NCI-H345 treated with DMSO at 0.1 percent for 48 hours (cell line): ENCODE results near the gene MRPS15.

ENCODE experiments used
- DNase-seq: peaks from one replicate; lab custom pipeline; 2025; ENCODE audit not compliant: unreplicated experiment; lab: John Stamatoyannopoulos, UW

Gene MRPS15

GRCh38 chr1:36463463-36463802, 751 bp downstream of the MRPS15 start:
- no peak for DNase-seq

GRCh38 chr1:36458910-36459309, 5.3 kb downstream of the MRPS15 start:
- DNase-seq: no peak

DNA sequence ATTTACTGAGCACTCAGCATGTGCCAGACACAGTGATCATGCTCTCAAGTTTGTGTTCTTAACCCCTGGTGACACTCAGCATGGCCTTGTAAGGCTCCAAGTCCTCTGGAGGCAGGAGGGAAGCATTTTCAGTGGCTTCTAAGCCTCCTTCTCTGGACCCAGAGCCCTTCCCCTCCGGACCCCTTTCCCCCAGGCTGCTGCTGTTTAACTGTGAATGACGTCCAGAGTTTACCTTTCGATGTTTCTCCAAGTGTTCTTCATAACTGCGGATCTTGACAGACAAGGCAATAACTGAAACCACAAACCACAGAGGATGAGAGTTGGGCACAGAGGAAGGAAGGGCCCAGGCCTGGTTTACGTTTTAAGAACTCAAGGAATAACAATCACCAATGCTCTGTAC, 6.5 kb downstream of the MRPS15 start:
- no peak for DNase-seq

GRCh38 chr1:36456391-36456928, 7.7 kb downstream of the MRPS15 start:
- no peak for DNase-seq

DNA sequence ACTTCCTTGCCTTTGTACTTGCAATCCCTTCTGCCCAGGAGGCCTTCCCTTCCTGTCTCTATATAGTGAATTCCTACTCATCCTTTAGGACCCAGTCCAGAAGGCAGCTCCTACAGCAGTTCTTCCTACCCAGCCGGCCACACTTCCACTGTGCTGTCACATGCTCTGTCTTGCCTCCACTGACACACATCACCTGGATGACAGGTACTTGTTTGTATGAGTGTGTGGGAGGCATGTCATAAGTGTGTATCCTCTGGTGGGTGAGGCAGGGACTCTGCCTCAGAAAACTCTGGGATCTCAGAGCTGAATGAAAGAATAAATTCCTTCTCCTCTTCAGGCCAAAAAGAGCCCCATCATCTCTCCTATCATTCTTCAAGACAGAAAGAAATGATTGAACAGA, 8.8 kb downstream of the MRPS15 start:
- DNase-seq: no peak

GRCh38 chr1:36453600-36454388, 10.4 kb downstream of the MRPS15 start:
- no peak for DNase-seq

GRCh38 chr1:36453051-36453450, 11.1 kb downstream of the MRPS15 start:
- DNase-seq: no peak

DNA sequence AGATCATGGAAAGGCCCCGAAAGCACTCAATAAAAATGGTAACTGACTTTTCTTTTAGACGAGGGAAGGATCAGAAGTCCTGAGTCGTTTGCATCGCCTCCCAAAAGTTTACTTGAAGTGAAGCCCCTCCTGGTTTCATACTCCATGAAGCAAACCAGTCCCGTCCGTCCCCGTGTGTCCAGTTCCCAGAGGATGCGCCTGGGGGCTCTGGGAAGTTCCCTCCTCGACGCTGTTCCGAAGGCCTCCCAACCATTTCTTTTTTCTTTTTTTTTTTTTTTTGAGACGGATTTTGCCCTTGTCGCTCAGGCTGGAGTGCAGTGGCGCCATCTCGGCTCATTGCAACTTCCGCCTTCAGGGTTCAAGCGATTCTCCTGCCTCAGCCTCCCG, 13.3 kb downstream of the MRPS15 start:
- no peak for DNase-seq

DNA sequence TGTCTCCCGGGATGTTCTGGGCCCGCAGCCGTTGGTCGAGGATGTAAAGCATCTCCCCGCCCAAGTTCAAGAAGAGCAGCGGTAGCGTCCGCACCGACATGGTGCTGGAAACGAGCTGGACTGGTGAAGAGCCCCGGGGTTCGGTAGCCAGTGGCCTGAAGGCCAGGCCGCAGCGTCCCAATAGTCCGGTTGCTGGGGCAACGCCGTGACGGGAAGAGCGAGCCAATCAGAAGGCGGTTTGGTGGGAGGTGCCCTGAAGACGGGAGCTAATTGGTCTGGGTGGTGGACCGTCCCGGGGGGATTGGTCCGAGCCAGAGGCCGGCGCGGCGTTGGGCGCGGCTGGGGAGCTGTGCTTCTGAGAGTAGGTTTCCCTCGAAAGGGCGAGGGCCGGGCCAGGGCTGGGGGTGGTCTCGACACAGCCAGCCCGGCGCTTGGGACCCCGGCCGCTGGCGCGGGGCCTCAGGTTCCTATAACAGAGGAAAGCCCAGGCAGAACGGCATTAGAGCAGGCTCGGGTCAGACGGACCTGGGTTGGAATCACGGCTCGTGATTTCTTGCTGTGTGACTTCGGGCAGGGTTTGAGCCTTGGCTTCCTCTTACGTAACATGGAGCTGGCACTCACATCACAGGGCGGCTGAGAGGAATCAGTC, 13.8 kb downstream of the MRPS15 start, which contains the start of gene OSCP1:
TSS of gene OSCP1 (minus strand) at position 182 of the 649 bp plus-strand sequence. CDS start at position 100, 82 bp downstream.
- peak; percentile 90 for DNase-seq

GRCh38 chr1:36448530-36449056, 15.6 kb downstream of the MRPS15 start:
- DNase-seq: no peak

DNA sequence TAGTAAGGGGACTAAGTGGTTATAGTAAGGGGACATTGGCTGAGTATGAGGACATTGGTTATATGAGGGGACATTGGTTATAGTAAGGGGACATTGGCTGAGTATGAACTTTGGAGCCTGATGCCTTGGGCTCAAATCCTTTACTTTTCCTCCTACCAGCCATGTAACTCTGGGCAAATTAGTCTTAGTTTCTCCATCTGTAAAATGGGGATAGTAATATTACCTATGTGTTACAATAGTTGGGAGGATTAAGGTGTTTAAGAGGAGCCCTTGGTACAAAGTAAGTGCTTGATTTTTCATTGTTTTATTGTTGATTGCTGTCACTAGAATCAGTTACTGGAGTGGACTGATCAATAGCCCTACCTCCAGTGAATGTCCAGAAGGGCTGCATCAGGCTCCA, 16.7 kb downstream of the MRPS15 start:
- no peak for DNase-seq

DNA sequence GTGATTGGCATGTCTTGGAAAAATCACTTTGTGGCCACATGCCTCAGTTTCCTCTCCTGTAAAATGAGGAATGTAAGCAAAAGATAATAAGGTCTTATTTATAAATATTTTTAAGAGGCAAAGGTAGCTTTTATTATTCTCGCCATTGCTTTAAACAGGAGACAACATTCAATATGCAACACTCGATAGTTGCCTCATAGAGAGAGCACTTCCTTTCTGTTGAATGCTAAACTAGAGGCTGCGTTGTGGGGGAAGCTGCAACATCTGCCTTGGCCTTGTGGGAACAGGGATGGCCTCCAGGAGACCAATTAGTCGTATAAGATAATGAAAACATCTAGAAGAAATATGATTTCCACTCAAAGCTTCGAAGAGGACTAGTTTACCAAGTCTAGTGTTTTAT, 17.4 kb downstream of the MRPS15 start:
- DNase-seq: no peak

DNA sequence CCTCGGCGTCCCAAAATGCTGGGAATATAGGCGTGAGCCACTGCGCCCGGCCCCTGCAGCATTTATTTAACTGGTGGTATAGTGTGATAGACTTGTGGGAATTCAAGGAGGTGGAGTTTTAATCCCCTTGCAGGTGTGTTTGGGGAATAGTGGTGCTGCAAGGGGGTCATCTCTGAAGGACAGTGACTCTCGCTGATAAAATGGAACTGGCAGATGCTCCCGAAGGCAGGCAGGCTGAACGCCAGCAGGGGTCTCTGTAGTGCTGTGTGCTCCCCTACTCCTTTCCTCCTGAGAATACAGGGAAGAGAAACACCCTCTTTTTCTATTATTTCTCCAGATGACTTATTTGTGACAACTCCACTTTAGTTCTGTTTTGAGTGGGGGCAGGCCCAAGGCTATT, 17.9 kb downstream of the MRPS15 start:
- no peak for DNase-seq

GRCh38 chr1:36443297-36443696, 20.9 kb downstream of the MRPS15 start:
- no peak for DNase-seq

DNA sequence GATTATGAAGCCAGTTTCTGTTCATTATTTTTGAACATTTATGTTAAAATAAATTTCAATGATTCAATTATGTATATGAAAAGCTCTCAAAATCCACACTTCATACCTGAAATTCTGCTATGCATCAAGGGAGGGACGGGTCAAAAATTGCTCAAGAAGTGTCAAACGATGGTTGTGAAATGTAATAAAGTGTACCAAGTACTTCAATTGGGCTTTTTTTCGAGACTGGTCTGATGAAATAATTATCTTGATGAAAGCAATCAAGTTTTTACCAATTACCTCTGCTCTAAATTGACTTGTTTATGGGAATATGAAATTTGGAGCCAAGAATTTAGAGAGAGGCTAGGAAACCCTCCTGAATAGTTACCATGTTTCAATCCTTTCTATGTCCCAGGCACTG, 21.8 kb downstream of the MRPS15 start:
- DNase-seq: no peak

DNA sequence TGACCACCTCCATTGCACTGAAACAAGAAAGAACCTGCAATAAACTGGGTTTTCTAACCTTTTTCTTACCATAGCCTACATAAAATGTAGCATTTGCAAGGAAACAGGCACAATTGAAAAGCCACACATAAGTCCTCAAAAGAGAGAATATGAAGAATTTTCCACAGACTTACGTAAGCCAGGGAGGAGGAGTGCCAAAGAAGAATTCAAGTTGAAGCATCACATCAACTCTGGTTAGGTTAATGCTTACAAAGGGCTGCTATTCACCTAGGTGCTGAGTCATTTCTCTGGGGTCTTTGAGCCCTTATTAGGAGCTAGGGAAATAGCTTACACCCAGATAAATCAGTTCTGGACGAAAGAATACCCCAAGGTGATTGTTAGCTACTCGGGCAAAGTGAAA, 23.5 kb downstream of the MRPS15 start:
- DNase-seq: no peak

- DNase-seq: no peak
Observed at GRCh38 chr1:36440044-36440443, 24.1 kb downstream of the MRPS15 start.

- DNase-seq: no peak
Observed at GRCh38 chr1:36438715-36439114, 25.5 kb downstream of the MRPS15 start.

DNA sequence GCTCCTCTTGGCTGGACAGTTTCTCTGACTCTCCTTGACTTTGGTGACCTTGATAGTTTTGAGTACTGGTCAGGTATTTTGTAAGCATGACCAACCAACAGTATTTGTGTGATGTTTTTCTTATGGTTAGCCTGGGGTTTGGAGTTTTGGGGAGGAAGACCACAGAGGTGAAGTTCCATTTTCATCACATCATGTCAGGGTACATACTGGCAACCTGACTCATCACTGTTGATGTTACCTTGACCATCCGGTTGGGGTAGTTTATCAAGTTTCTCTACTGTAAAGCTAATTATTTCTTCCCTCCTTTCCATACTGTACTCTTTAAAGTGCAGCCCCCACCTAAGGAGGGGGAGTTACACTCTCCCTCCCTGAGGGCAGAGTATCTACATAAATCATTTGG, 27.4 kb downstream of the MRPS15 start:
- DNase-seq: no peak

DNA sequence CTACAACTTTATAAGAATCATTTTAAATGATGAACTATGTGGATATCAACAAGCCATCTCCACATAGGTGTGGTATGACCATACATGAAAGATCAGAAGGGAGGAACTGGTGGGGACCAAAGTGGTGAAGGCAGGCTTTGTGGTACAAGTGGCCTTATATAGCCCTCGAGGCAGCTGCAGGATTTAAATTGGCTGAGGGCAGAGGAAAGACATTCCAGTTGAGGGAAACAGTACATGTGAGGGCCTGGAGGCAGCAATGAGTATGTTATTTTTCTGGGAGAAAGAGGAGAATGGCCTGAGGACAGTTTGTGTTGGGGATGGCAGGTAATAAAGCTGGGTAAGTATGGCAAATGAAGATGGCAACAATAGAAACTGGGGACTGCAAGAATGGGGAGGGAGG, 31.1 kb downstream of the MRPS15 start:
- DNase-seq: no peak

GRCh38 chr1:36432616-36433015, 31.6 kb downstream of the MRPS15 start:
- DNase-seq: no peak

GRCh38 chr1:36425791-36426190, 38.4 kb downstream of the MRPS15 start:
- no peak for DNase-seq
